Measurements from ENCODE around the gene NDUFB8.
A peak's percentile ranks its signal among the peaks of the same experiment; 100 is the strongest.

Gene NDUFB8

GRCh38 chr10:100482181-100482833 is 47.4 kb downstream of the NDUFB8 start:
- peak overlapping the region; percentile 74 for H3K4me3 Mint-ChIP-seq
- no peak overlapping the region for H3K27ac Mint-ChIP-seq
- peaks cover 14% of the 10 kb centered on the region for H3K36me3 Mint-ChIP-seq (ENCODE audit: low read depth)
- H3K9me3 Mint-ChIP-seq, result no peaks in the 10 kb centered on the region
- DNase-seq, result peak; percentile 81
- H3K4me1 Mint-ChIP-seq (ENCODE audit: low read depth), result peaks cover 13% of the 10 kb centered on the region
- H3K27me3 Mint-ChIP-seq, result peaks cover 26% of the 10 kb centered on the region

GRCh38 chr10:100481462-100482081 is 48.1 kb downstream of the NDUFB8 start:
- peaks cover 13% of the 10 kb centered on the region for H3K4me1 Mint-ChIP-seq (ENCODE audit: low read depth)
- peaks cover 7% of the 10 kb centered on the region for H3K36me3 Mint-ChIP-seq (ENCODE audit: low read depth)
- peak overlapping the region; percentile 74 for H3K4me3 Mint-ChIP-seq
- H3K27ac Mint-ChIP-seq, result no peak overlapping the region
- H3K27me3 Mint-ChIP-seq, result peaks cover 26% of the 10 kb centered on the region
- H3K9me3 Mint-ChIP-seq, result no peaks in the 10 kb centered on the region
- peak; percentile 98 for DNase-seq

GRCh38 chr10:100480002-100480401 is 49.7 kb downstream of the NDUFB8 start:
- Mint-ChIP-seq H3K4me3 (no peak overlapping the region), H3K36me3 (ENCODE audit: low read depth) (no peaks in the 10 kb centered on the region), H3K4me1 (ENCODE audit: low read depth) (peaks cover 13% of the 10 kb centered on the region), H3K9me3 (no peaks in the 10 kb centered on the region), H3K27me3 (peaks cover 26% of the 10 kb centered on the region), H3K27ac (no peak overlapping the region)
- DNase-seq, result no peak

- no peaks in the 10 kb centered on the region for H3K36me3 Mint-ChIP-seq (ENCODE audit: low read depth)
- H3K27ac Mint-ChIP-seq, result no peak overlapping the region
- no peak for DNase-seq
- no peak overlapping the region for H3K4me3 Mint-ChIP-seq
- no peaks in the 10 kb centered on the region for H3K9me3 Mint-ChIP-seq
- H3K27me3 Mint-ChIP-seq, result peaks cover 26% of the 10 kb centered on the region
- peaks cover 13% of the 10 kb centered on the region for H3K4me1 Mint-ChIP-seq (ENCODE audit: low read depth)
Measured at GRCh38 chr10:100479037-100479436, 50.6 kb downstream of the NDUFB8 start.

GRCh38 chr10:100477970-100478369 is 51.7 kb downstream of the NDUFB8 start:
- Mint-ChIP-seq H3K27ac (no peak overlapping the region), H3K9me3 (no peaks in the 10 kb centered on the region), H3K27me3 (peaks cover 26% of the 10 kb centered on the region)

More at GRCh38 chr10:100477970-100478369, 51.7 kb downstream of the NDUFB8 start:
- Mint-ChIP-seq H3K4me3 (no peak overlapping the region), H3K4me1 (ENCODE audit: low read depth) (peaks cover 11% of the 10 kb centered on the region), H3K36me3 (ENCODE audit: low read depth) (no peaks in the 10 kb centered on the region)
- DNase-seq, result no peak
